GM12878 (cell line): ENCODE data around the gene ZIC1. TPM values are rescaled to one million over a fixed set of nuclear protein-coding genes. Genes with fewer than 3 reads are reported as not detected.

ENCODE experiments used
- ATAC-seq: fragments of 200-7000 bp; cut with Tn5 transposase; 3 replicates; pipeline ENCODE4 v1.9.1; 2020; ENCODE audit warnings: mild to moderate bottlenecking, moderate library complexity
- BruUV-seq: library from RNA; stranded (reverse); fragments of 400-500 nt; replicated peaks from 2 replicates; lab custom pipeline; 2021; lab: Mats Ljungman, UMichigan
- CTCF ChIA-PET: fragments of 300-600 bp; sonication (Branson Sonifier 250); formaldehyde crosslinking; extraction: SDS; loops from one replicate; lab custom pipeline; 2021; ENCODE audit warnings: inconsistent platforms; lab: Yijun Ruan, JAX
- POLR2A ChIA-PET: fragments of 350-600 bp; formaldehyde crosslinking; extraction: SDS; loops from one replicate; lab custom pipeline; 2021; ENCODE audit warnings: inconsistent platforms; lab: Charles Lee
- RAD21 ChIA-PET: fragments of 300-600 bp; sonication (Branson Sonifier 250); formaldehyde crosslinking; loops from one replicate; lab custom pipeline; 2023; ENCODE audit warnings: antibody characterized with exemption; ENCODE audit not compliant: unreplicated experiment; lab: Charles Lee
- SMC1A ChIA-PET: fragments of 300-600 bp; sonication (Branson Sonifier 250); formaldehyde crosslinking; loops from one replicate; lab custom pipeline; 2023; ENCODE audit not compliant: unreplicated experiment, uncharacterized antibody; lab: Charles Lee
- DNase-seq: peaks from one replicate; pipeline ENCODE4 v3.0.0-alpha.2; 2011; ENCODE audit warnings: low read depth, low spot score
- FAIRE-seq: peaks from 3 replicates; lab custom pipeline; 2011; peaks lifted over from hg19 to GRCh38; lab: Jason Lieb, UNC
- H2AFZ ChIP-seq: 2 replicates; pipeline ENCODE4 v1.6.0; 2011; ENCODE audit warnings: low read depth, low read length, control low read depth; ENCODE audit not compliant: control insufficient read depth
- H3K27ac ChIP-seq: 2 replicates; pipeline ENCODE4 v1.5.1; 2011; ENCODE audit warnings: control low read depth; ENCODE audit not compliant: control insufficient read depth, insufficient read depth
- H3K27me3 ChIP-seq, 2 experiments: replicated peaks in 1 of 2; 2 replicates each; pipeline versions ENCODE4 v1.6.0 to v1.6.1; 2011; ENCODE audit warnings: low read length in 1 of 2; ENCODE audit not compliant: control insufficient read depth in 2 of 2, insufficient read depth in 2 of 2
- H3K36me3 ChIP-seq, 2 experiments: 2 replicates each; pipeline ENCODE4 v1.5.1; 2011; ENCODE audit warnings: low read length in 1 of 2; ENCODE audit not compliant: control insufficient read depth in 2 of 2, insufficient read depth in 2 of 2
- H3K4me1 ChIP-seq: 2 replicates; pipeline ENCODE4 v1.6.1; 2011; ENCODE audit warnings: mild to moderate bottlenecking, low read length, moderate library complexity, mixed read lengths; ENCODE audit not compliant: control insufficient read depth, insufficient read depth
- H3K4me2 ChIP-seq: 2 replicates; pipeline ENCODE4 v1.6.0; 2011; ENCODE audit warnings: control low read depth; ENCODE audit not compliant: control insufficient read depth, insufficient read depth
- H3K4me3 ChIP-seq: fragments of 200-600 bp; sonication (generic); 2 replicates; pipeline ENCODE4 v1.5.1; 2016
- H3K79me2 ChIP-seq: 2 replicates; pipeline ENCODE4 v1.6.0; 2011; ENCODE audit warnings: low read length; ENCODE audit not compliant: control insufficient read depth, insufficient read depth
- H3K9ac ChIP-seq: 2 replicates; pipeline ENCODE4 v1.8.0; 2011; ENCODE audit warnings: low read length, control low read depth, mixed read lengths; ENCODE audit not compliant: control insufficient read depth, insufficient read depth
- H3K9me3 ChIP-seq: replicated peaks from 3 replicates; pipeline ENCODE4 v1.5.1; 2011; ENCODE audit warnings: mild to moderate bottlenecking, low read length; ENCODE audit not compliant: control insufficient read depth, insufficient read depth
- H4K20me1 ChIP-seq: 2 replicates; pipeline ENCODE4 v1.6.0; 2011; ENCODE audit not compliant: control insufficient read depth, insufficient read depth
- CBFB ChIP-seq: IDR thresholded peaks from 2 replicates; pipeline ENCODE4 v1.6.1; 2016; ENCODE audit warnings: antibody characterized with exemption, low read depth
- MYB ChIP-seq: fragments of 150-350 bp; IDR thresholded peaks from 2 replicates; pipeline ENCODE4 v1.6.1; 2014; ENCODE audit warnings: mild to moderate bottlenecking, low read depth, low read length, borderline replicate concordance
- NBN ChIP-seq: fragments of 450-650 bp; IDR thresholded peaks from 2 replicates; pipeline ENCODE4 v1.6.1; 2016
- NFIC ChIP-seq: IDR thresholded peaks from 2 replicates; pipeline ENCODE4 v1.6.1; 2012; ENCODE audit warnings: low read depth, mild to moderate bottlenecking, inconsistent platforms, low read length, moderate library complexity
- NR2C1 ChIP-seq: fragments of 450-650 bp; IDR thresholded peaks from 2 replicates; pipeline ENCODE4 v1.6.1; 2017; ENCODE audit warnings: antibody characterized with exemption, mild to moderate bottlenecking, moderate library complexity
- SMARCA5 ChIP-seq: fragments of 450-650 bp; IDR thresholded peaks from 2 replicates; pipeline ENCODE4 v1.6.1; 2017; ENCODE audit warnings: mild to moderate bottlenecking
- SUZ12 ChIP-seq: fragments of 200-600 bp; sonication (generic); IDR thresholded peaks from one replicate; pipeline ENCODE4 v1.6.1; 2018; ENCODE audit warnings: antibody characterized with exemption, mild to moderate bottlenecking; ENCODE audit not compliant: unreplicated experiment
- WGBS: methylation state at CpG from one replicate; pipeline ENCODE4 v1.1.6; 2016; ENCODE audit warnings: low lambda C conversion rate; ENCODE audit not compliant: insufficient replicate concordance, insufficient coverage; ENCODE audit errors: missing lambda C conversion rate; 5-methylcytosine and 5-hydroxymethylcytosine counted together
- in situ Hi-C: fragments of 300-500 bp; cut with MboI; formaldehyde crosslinking; loops from 9 replicates; pipeline ENCODE4 v1.14.3; 2018; ENCODE audit warnings: mixed read lengths
- intact Hi-C: fragments of 100-400 bp; cut with micrococcal nuclease; formaldehyde crosslinking; loops from one replicate; pipeline ENCODE4 v1.14.2; 2022; ENCODE audit not compliant: unreplicated experiment
- polyA plus RNA-seq, 11 experiments: library from polyadenylated mRNA; depleted of rRNA in 4 of 11; unstranded in 6 of 11; stranded (reverse) in 5 of 11; fragments of >200 nt; fragmentation: Nextera tagmentation in 4 of 11; fragmentation: Illumina TruSeq in 1 of 11; extraction: Ambion mirVana in 4 of 11; extraction: Trizol in 1 of 11; gene quantifications; 1 replicate in 1 of 11; 2 replicates in 10 of 11; pipeline versions ENCODE4 v1.2.1 to v1.2.3, GENCODE V29; 2011 to 2016; ENCODE audit warnings: inconsistent platforms in 2 of 11, missing spikeins in 2 of 11, low read depth in 1 of 11
- total RNA-seq, 4 experiments: library from RNA; depleted of rRNA in 3 of 4; stranded (reverse); fragments of >200 nt in 3 of 4; fragmentation: Illumina TruSeq in 1 of 4; extraction: Trizol in 1 of 4; gene quantifications; 2 replicates each; pipeline versions ENCODE4 v1.2.1 to v1.2.3, GENCODE V29; 2013 to 2021
- TF ChIP-seq, protein P1 (sequence below): fragments of 450-650 bp; IDR thresholded peaks from 2 replicates; pipeline ENCODE4 v1.6.1; 2016; ENCODE audit warnings: mild to moderate bottlenecking, moderate library complexity, borderline replicate concordance
- TF ChIP-seq, protein P2 (sequence below): IDR thresholded peaks from 2 replicates; pipeline ENCODE4 v1.6.1; 2011; ENCODE audit warnings: borderline replicate concordance, low read depth, mild to moderate bottlenecking, moderate library complexity, mixed read lengths, low read length; ENCODE audit not compliant: insufficient read depth; ENCODE audit errors: extremely low read length

Gene ZIC1
- total and polyA plus RNA-seq, 10 of the 15 experiments (the other 5 are each of a cell fraction or from before 2014, with no cell fraction given), result not detected

DNA sequence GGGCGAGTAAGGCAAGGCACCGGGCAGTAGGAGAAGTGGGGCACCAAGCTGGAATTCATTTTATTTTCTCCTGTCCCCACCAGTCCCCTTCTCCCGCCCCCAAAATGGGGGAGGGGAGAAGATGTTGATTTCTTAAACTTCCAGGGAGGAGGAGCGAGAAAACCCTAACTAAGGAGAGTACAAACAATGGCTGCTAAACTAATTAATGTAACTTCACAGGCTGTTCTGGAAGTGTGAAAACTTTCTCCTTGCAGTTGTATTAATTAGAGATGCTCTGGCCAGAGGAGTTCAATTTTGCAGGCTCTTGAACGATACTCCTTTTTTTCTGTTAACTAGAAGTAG is 14.3 kb upstream of the ZIC1 start:
- ChIA-PET SMC1A (interaction anchor here (0.6 kb wide), 1 partner anchor 66 kb away, joined by 3 read pairs; no protein-coding TSS in a partner anchor), POLR2A (no interaction called here), RAD21 (no interaction called here)
- no peak overlapping the region for H2AFZ ChIP-seq
- WGBS, result 26% methylated on average over 5 of the region's 5 CpGs
- in situ Hi-C loops (no loop called here), intact Hi-C loops (no loop called here)
- peaks cover 2 to 11% of the 10 kb centered on the region in 2 experiments for H3K27me3 ChIP-seq
- no peak for DNase-seq
- H3K4me3 ChIP-seq, result no peak overlapping the region
- no peak overlapping the region for H3K9ac ChIP-seq
- no peaks in the 10 kb centered on the region for H3K79me2 ChIP-seq
- peaks cover 8% of the 10 kb centered on the region; the same call in 2 of the 3 replicates for H3K9me3 ChIP-seq
- no peaks in the 10 kb centered on the region for H3K36me3 ChIP-seq
- no peak overlapping the region for H3K27ac ChIP-seq
- BruUV-seq, result no TSS peak
- no peaks in the 10 kb centered on the region for H4K20me1 ChIP-seq
- H3K4me2 ChIP-seq, result no peak overlapping the region
- H3K4me1 ChIP-seq, result no peaks in the 10 kb centered on the region
- TF ChIP-seq, protein P1, sequence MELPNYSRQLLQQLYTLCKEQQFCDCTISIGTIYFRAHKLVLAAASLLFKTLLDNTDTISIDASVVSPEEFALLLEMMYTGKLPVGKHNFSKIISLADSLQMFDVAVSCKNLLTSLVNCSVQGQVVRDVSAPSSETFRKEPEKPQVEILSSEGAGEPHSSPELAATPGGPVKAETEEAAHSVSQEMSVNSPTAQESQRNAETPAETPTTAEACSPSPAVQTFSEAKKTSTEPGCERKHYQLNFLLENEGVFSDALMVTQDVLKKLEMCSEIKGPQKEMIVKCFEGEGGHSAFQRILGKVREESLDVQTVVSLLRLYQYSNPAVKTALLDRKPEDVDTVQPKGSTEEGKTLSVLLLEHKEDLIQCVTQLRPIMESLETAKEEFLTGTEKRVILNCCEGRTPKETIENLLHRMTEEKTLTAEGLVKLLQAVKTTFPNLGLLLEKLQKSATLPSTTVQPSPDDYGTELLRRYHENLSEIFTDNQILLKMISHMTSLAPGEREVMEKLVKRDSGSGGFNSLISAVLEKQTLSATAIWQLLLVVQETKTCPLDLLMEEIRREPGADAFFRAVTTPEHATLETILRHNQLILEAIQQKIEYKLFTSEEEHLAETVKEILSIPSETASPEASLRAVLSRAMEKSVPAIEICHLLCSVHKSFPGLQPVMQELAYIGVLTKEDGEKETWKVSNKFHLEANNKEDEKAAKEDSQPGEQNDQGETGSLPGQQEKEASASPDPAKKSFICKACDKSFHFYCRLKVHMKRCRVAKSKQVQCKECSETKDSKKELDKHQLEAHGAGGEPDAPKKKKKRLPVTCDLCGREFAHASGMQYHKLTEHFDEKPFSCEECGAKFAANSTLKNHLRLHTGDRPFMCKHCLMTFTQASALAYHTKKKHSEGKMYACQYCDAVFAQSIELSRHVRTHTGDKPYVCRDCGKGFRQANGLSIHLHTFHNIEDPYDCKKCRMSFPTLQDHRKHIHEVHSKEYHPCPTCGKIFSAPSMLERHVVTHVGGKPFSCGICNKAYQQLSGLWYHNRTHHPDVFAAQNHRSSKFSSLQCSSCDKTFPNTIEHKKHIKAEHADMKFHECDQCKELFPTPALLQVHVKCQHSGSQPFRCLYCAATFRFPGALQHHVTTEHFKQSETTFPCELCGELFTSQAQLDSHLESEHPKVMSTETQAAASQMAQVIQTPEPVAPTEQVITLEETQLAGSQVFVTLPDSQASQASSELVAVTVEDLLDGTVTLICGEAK, result no peak
- TF ChIP-seq NR2C1 (no peak), NBN (no peak), NFIC (no peak), SUZ12 (no peak), SMARCA5 (no peak), MYB (no peak), CBFB (no peak)
- TF ChIP-seq, protein P2, sequence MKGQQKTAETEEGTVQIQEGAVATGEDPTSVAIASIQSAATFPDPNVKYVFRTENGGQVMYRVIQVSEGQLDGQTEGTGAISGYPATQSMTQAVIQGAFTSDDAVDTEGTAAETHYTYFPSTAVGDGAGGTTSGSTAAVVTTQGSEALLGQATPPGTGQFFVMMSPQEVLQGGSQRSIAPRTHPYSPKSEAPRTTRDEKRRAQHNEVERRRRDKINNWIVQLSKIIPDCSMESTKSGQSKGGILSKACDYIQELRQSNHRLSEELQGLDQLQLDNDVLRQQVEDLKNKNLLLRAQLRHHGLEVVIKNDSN, result no peak
- TF ChIP-seq, all 136 proteins: peak for 0
- ATAC-seq (no peak), FAIRE-seq (no peak)
- CTCF ChIA-PET, result no interaction called here
